ENCODE measurements around the gene KIAA0825.

The KIAA0825 gene

GRCh38 chr5:94658272-94658671 is 39.9 kb upstream of the KIAA0825 start:
- Histone ChIP-seq H3K27ac (ENCODE audit: low read depth, low read length) (no peak overlapping the region), H4K20me1 (ENCODE audit: control insufficient read depth, insufficient read depth, low read depth, low read length) (no peaks in the 10 kb centered on the region), H3K27me3 (ENCODE audit: control insufficient read depth, low read length) (no peaks in the 10 kb centered on the region), H3K9me3 (ENCODE audit: control insufficient read depth, insufficient read depth, low read length) (peaks cover 20% of the 10 kb centered on the region; the same call in 1 of the 2 replicates), H3K36me3 (ENCODE audit: control insufficient read depth, low read length) (peaks cover 59% of the 10 kb centered on the region), H3K4me1 (ENCODE audit: control insufficient read depth, low read length) (no peaks in the 10 kb centered on the region), H3K4me2 (ENCODE audit: low read length) (no peak overlapping the region), H3F3A (ENCODE audit: control insufficient read depth, insufficient read depth) (no peaks in the 10 kb centered on the region; the same call in 1 of the 2 replicates), H3K79me2 (ENCODE audit: control insufficient read depth, low read length) (peaks cover 22% of the 10 kb centered on the region), H3K9me2 (replicated peaks; ENCODE audit: control insufficient read depth, low read length) (no peaks in the 10 kb centered on the region), H3K4me3 (ENCODE audit: low read length) (no peak overlapping the region)
- TF ChIP-seq EZH2phosphoT487 (IDR thresholded peaks at IDR 0.05; ENCODE audit: borderline replicate concordance, low read length) (no peak), CTCF (IDR thresholded peaks at IDR 0.05; ENCODE audit: low read depth, low read length, poor library complexity, severe bottlenecking) (no peak)

GRCh38 chr5:94649874-94650273 is 31.5 kb upstream of the KIAA0825 start:
- H3K27ac ChIP-seq (ENCODE audit: low read depth, low read length): no peak overlapping the region
- peaks cover 53% of the 10 kb centered on the region for H3K36me3 ChIP-seq (ENCODE audit: control insufficient read depth, low read length)

GRCh38 chr5:94646758-94647157 is 28.4 kb upstream of the KIAA0825 start:
- peaks cover 52% of the 10 kb centered on the region for H3K36me3 ChIP-seq (ENCODE audit: control insufficient read depth, low read length)
- H3K79me2 ChIP-seq (ENCODE audit: control insufficient read depth, low read length): peaks cover 6% of the 10 kb centered on the region
- H3K27ac ChIP-seq (ENCODE audit: low read depth, low read length): no peak overlapping the region
- H3K9me3 ChIP-seq (ENCODE audit: control insufficient read depth, insufficient read depth, low read length): no peaks in the 10 kb centered on the region
- H3K9me2 ChIP-seq (replicated peaks; ENCODE audit: control insufficient read depth, low read length): no peaks in the 10 kb centered on the region
- no peak overlapping the region for H3K4me3 ChIP-seq (ENCODE audit: low read length)
- no peaks in the 10 kb centered on the region for H4K20me1 ChIP-seq (ENCODE audit: control insufficient read depth, insufficient read depth, low read depth, low read length)
- no peak for TF ChIP-seq EZH2phosphoT487 (IDR thresholded peaks at IDR 0.05; ENCODE audit: borderline replicate concordance, low read length)
- no peak for TF ChIP-seq CTCF (IDR thresholded peaks at IDR 0.05; ENCODE audit: low read depth, low read length, poor library complexity, severe bottlenecking)
- no peaks in the 10 kb centered on the region for H3K27me3 ChIP-seq (ENCODE audit: control insufficient read depth, low read length)
- H3K4me2 ChIP-seq (ENCODE audit: low read length): no peak overlapping the region
- H3F3A ChIP-seq (ENCODE audit: control insufficient read depth, insufficient read depth): no peaks in the 10 kb centered on the region
- no peaks in the 10 kb centered on the region for H3K4me1 ChIP-seq (ENCODE audit: control insufficient read depth, low read length)

More at GRCh38 chr5:94649874-94650273, 31.5 kb upstream of the KIAA0825 start:
- Histone ChIP-seq H3K27me3 (ENCODE audit: control insufficient read depth, low read length) (no peaks in the 10 kb centered on the region), H3K4me2 (ENCODE audit: low read length) (no peak overlapping the region), H3F3A (ENCODE audit: control insufficient read depth, insufficient read depth) (no peaks in the 10 kb centered on the region), H4K20me1 (ENCODE audit: control insufficient read depth, insufficient read depth, low read depth, low read length) (no peaks in the 10 kb centered on the region), H3K4me3 (ENCODE audit: low read length) (no peak overlapping the region), H3K9me2 (replicated peaks; ENCODE audit: control insufficient read depth, low read length) (no peaks in the 10 kb centered on the region), H3K79me2 (ENCODE audit: control insufficient read depth, low read length) (no peaks in the 10 kb centered on the region), H3K4me1 (ENCODE audit: control insufficient read depth, low read length) (no peaks in the 10 kb centered on the region), H3K9me3 (ENCODE audit: control insufficient read depth, insufficient read depth, low read length) (peaks cover 1% of the 10 kb centered on the region; the same call in 1 of the 2 replicates)
- no peak for TF ChIP-seq CTCF (IDR thresholded peaks at IDR 0.05; ENCODE audit: low read depth, low read length, poor library complexity, severe bottlenecking)
- no peak for TF ChIP-seq EZH2phosphoT487 (IDR thresholded peaks at IDR 0.05; ENCODE audit: borderline replicate concordance, low read length)
